Inflammatory macrophage treated with lipopolysaccharide for 1 hour (primary cell): ENCODE results near the gene TMED6.
"Not testable (repeated sequence)": the region's sequence is repeated elsewhere in the genome, so short reads cannot be mapped to it uniquely, and the experiment has no call there.

Experiments used
- DNase-seq, 2 donors: peaks; one replicate each; pipeline ENCODE4 v3.0.0-alpha.2; 2020 to 2022

TMED6 gene

DNA sequence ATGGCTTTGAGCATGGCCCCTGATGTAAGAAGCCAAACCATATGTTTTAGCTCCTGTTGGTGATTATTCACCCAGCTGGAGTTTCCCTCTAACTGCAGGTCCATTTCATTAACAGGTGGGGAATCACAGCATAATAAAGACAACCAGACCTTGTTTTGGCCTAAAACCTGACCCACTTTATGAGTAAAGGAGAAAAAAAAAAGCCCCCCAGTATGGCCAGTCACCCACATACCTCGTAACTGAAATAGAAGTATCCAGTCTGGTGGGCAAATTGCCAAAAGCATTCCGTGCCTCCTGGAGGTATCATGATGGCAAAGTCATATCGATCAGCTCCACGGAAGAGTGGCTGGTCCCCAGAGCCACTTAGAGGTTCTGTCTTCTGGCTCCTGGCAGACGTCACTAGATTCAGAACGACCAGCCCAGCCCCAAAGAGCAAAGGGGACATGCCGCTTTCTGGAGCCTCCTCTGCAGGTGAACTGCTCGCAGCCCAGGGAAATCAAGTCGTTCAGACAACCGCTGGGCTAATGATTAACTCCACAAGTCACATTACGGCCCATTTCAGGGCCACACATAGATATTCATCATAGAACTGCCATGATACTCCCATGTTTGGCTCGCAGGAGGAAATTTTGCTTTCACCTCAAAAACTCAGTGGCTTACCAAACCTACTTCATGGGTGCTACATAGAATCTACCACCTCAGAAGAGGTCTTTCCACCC is at the start of gene TMED6:
Gene TMED6 (minus strand): TSS at position 478 of the 719 bp plus-strand sequence. CDS start 33 bp downstream, at position 445.
- DNase-seq, result no peak

- DNase-seq, result no peak
Observed at GRCh38 chr16:69399361-69399760, 47.8 kb upstream of the TMED6 start.

DNA sequence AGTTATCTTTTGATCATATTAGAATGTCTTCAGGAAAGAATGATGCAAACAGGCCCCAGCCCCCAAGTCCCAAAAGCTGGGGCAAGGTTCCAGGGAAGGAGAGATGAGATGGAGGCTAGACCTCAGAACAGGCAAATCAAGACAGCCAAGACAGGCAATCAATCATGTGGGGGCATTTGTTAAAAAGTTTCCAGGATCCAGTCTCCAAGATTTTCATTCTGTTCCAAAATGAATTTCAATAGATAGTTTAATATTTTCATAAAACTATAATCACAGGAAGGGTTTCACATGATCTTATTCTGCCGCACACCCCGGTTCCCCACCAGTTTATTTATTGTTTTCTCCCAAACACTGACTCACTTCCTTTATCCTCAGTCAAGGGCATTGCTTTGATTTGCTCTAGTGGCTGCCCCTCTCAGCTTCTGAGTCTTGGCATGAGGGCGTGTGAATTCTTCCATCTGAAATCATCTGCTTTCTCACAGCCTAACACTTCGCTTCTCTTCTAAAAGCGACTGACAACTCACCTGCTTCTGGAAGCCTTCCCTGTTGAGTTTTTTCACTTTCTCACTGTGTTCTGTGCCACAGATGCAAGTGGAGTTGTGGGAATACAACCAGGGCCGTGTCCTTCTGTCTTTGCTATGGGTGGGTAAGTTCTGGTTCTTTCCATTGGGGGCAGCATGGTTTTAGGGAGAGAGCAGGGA is 46.4 kb upstream of the TMED6 start:
- peak in 1 of 2 donors; percentile 40 for DNase-seq

- peak; percentile 88 to 99 for DNase-seq
Observed at GRCh38 chr16:69396187-69397061, 44.8 kb upstream of the TMED6 start.

DNA sequence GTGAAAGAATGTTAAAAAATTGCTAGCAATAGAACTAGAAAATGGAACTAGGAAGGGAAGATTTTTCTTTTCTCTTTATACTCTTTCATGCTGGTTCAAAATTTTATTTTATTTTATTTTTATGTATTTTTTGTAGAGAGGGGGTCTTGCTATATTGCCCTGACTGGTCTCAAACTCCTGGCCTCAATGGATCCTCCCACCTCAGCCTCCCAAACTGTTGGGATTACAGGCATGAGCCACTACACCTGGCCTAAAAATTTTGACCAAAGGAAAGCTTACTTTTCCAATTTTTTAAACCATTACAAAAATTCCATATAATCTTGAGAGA is 44.2 kb upstream of the TMED6 start:
- DNase-seq, result no peak

DNA sequence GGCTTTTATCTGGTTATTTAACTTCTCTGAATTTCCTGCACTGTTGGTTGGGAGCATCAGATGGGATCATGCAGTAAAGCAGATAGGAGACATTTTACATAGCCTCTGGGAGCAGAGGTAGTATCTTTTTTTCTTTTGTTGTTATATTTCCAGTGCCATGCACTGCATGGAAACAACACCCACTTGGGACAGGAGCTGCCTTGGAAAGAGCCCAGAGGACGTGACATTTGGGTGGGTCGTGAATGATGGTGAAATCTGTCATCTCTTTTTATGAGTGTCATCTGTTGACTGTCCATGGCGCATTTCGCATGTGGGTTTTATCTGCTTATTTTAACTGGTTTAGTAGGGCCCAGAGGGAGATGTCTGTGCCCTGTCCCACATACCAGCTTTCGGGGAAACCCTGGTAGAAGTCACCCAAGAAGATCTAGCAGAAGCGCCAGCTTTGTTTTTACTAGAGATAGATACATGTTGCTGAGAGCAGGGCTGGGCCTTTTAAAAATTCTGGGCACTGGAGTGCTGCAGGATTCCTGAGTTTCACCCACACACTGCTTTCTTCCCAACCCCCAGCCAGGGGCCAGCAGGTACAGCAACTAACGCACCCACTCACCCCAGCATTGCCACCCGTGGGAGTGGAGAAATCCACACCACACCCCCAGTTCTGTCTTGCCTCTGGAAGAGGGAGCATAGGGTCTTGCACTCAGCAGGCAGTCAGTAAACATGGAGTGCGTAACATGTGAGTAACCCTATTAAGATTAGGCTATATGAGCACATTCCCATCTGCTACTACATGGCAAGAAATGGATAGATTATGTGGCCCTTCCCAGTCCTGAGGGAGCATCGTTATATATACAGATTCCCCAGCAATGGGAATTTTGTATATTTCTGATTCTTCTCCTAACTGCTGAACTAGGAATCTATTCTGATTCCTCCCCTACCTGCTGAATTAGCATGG is 42.6 kb upstream of the TMED6 start:
- no peak for DNase-seq

GRCh38 chr16:69386596-69386995 is 35.0 kb upstream of the TMED6 start:
- DNase-seq, result no peak

GRCh38 chr16:69384974-69385373 is 33.4 kb upstream of the TMED6 start:
- DNase-seq, result no peak

GRCh38 chr16:69382421-69382820 is 30.8 kb upstream of the TMED6 start:
- DNase-seq, result no peak

- DNase-seq, result no peak
Observed at GRCh38 chr16:69381231-69381630, 29.6 kb upstream of the TMED6 start.

GRCh38 chr16:69378760-69379159 is 27.2 kb upstream of the TMED6 start:
- no peak for DNase-seq

GRCh38 chr16:69378036-69378435 is 26.4 kb upstream of the TMED6 start:
- DNase-seq, result no peak

GRCh38 chr16:69376393-69377059 is 24.9 kb upstream of the TMED6 start:
- no peak for DNase-seq

DNA sequence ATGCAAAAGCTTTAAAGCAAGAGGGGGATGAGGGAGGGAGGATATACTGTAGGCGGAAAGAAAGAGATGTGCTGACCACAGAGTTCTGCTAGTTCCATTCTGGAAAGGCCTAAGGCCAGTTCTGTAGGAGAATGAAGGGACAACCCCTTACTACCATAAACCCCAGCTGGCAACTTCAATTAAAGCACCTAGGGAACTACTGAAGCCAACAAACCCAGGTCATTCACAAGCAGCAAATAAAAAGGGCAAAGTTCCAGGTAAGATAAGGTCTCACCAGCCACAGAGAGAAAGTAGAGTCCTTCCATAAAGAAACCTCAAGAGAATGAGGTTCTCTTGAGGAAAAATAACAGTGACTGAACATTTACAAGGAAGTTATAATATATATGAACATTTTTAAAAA is 21.4 kb upstream of the TMED6 start:
- DNase-seq, result no peak

GRCh38 chr16:69371564-69371963 is 20.0 kb upstream of the TMED6 start:
- no peak for DNase-seq

- DNase-seq, result no peak
Observed at GRCh38 chr16:69368866-69369265, 17.3 kb upstream of the TMED6 start.

DNA sequence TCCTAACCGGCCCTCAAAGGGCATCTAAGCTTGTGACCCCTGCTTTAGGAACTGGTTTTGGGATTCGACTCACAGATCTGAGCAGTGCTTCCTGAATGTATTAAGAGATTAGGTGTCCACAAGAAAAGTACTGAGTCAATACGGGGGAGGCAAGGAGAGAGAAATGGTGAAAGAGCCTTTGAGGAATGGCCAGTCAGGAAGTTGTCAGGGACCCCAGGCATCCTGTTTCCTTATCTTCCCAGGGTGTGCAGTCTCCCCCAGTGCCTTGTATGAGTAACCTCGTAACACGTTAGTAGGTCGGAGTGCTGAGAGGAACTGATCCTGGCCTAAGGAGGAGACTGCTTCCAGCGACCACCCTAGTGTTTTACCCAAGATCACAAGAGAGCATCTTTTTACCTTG is 16.4 kb upstream of the TMED6 start:
- no peak for DNase-seq

- no peak for DNase-seq
Observed at GRCh38 chr16:69366431-69366830, 14.8 kb upstream of the TMED6 start.

DNA sequence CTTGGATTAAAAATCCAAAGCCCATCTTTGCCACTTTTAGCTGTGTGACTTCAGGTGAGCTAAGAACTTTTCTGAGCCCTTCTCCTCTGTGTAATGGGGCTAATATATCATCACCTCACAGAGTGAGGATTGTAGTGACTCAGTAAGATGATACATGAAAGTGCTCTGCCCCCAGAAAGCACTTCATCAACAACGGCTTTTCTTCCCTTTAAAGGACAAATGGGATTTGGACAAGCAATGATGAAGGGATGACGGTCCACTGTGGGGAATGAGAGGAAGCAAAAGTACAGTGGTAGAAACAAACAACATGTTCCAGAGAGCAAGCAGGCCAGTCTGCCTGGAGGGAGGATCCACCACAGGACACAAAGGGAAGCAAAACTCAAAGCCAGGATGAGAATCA is 14.3 kb upstream of the TMED6 start:
- DNase-seq, result no peak

GRCh38 chr16:69364088-69364487 is 12.5 kb upstream of the TMED6 start:
- DNase-seq, result no peak

DNA sequence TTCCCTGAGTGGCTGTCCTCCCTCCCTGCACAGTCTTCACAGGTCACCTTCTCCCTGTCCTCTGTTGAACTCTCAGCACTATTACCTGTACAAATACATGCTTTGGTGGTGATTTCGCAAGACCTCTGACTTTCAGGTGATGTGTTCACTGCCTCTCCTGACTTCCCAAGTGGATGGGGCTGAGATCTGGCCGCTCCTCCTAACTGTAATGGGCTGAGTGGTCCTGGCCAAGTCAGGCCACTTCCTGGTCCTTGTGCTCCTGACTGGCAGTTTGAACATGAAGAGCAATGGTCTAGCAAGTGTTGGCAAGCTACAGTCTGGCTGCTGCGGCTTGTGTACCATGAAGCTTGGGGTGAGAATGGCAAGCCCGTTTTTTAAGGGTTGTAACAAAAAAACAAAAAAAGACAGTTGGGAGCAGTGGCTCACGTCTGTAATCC is 11.7 kb upstream of the TMED6 start:
- DNase-seq, result no peak

DNA sequence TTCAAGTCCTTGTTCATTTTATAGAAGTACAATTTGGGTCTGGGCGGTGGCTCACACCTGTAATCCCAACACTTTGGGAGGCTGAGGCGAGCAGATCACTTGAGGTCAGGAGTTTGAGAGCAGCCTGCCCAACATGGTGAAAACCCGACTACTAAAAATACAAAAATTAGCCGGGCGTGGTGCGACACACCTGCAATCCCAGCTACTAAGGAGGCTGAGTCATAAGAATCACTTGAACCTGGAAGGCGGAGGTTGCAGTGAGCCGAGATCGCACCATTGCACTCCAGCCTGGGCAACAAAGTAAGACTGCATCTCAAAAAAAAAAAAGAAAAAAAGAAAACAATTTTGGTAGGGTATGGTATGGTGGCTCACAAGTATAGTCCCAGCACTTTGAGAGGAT is 8.5 kb upstream of the TMED6 start:
- DNase-seq, result not testable (repeated sequence)
